Left renal pelvis (tissue), 4 donors: ENCODE results near the gene PEAR1. TPM values are rescaled to one million over a fixed set of nuclear protein-coding genes. Genes with fewer than 3 reads are reported as not detected.
"Not testable (repeated sequence)": the region's sequence is repeated elsewhere in the genome, so short reads cannot be mapped to it uniquely, and the experiment has no call there.

Source experiments
- DNase-seq, 4 donors: peaks; one replicate each; pipeline ENCODE4 v3.0.0-alpha.2; 2013; ENCODE audit warnings: low read depth in 4 of 4, low spot score in 3 of 4
- polyA plus RNA-seq, 4 donors: library from polyadenylated mRNA; unstranded; fragments of 120-200 nt; gene quantifications; one replicate each; pipeline ENCODE4 v1.2.1, GENCODE V29; 2013; ENCODE audit not compliant: insufficient read length in 4 of 4

PEAR1 gene
- polyA plus RNA-seq, 4 donors: 18.1 to 64.2 (median 21.6) TPM

- DNase-seq: no peak
Measured at GRCh38 chr1:156912310-156912709, 18.8 kb downstream of the PEAR1 start.

GRCh38 chr1:156912861-156913808 lies 19.6 kb downstream of the PEAR1 start:
- DNase-seq: no peak

DNA sequence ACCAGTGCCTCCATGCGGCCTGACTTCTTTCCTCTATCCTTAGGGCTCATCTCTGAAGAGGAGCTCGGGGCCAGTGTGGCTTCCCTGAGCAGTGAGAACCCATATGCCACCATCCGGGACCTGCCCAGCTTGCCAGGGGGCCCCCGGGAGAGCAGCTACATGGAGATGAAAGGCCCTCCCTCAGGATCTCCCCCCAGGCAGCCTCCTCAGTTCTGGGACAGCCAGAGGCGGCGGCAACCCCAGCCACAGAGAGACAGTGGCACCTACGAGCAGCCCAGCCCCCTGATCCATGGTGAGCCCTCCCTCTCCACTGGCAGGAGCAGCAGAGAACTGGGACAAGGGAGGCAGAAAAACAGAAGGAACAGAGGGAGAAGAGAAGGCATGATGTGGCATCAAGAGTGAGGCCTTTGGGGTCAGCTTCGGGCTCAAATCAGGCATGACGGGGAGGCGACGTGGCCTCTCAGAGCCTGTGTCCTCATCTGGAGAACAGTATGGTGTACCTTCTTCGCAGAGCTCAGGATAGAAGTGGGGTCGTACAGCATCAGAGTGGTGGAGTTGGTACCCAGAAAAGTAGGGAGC lies 20.4 kb downstream of the PEAR1 start:
- no peak for DNase-seq

- DNase-seq: no peak
Measured at GRCh38 chr1:156914440-156914856, 20.9 kb downstream of the PEAR1 start.

DNA sequence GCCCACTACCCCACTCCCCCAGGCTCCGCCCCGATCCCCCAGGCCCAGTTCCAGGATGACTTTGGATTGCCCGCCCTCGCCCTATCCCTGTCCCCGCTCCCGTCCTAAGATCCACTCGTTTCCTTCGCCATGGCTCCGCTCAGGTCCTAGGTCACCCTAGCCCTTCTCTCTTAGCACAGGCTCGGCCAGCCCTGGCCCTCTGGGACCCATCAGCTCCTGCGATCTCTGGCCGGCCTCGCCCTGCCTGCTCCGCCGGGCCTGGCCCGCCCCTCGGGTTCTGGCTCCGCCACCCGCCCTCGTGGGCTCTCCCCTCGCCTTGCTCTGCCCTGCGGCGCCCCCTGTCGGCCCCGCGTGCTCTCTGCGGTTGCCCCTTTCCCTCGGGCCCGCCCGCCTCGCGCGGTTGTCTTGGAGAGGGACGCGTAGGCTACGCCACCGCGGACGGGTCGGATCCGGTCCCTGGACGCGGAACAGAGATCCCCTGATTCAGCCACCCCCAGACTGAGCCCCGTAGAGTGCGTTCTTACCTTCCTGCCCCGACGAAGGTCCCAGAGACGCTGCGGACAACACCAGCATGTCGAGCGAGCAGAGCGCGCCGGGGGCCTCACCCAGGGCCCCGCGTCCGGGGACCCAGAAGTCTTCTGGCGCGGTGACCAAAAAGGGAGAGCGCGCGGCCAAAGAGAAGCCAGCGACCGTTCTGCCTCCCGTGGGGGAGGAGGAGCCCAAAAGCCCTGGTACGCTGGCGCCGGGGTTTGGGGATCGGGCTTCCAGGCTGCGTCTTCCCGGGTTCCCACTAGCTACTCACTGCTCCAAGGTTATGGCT lies 26.9 kb downstream of the PEAR1 start, which contains the start of gene LRRC71:
Gene LRRC71, plus strand, starts transcription at position 400 of the 820 bp plus-strand sequence. Its CDS starts 172 bp downstream, at position 572.
- peak in 3 of 4 donors; percentile 58 to 70 (median 69) for DNase-seq

DNA sequence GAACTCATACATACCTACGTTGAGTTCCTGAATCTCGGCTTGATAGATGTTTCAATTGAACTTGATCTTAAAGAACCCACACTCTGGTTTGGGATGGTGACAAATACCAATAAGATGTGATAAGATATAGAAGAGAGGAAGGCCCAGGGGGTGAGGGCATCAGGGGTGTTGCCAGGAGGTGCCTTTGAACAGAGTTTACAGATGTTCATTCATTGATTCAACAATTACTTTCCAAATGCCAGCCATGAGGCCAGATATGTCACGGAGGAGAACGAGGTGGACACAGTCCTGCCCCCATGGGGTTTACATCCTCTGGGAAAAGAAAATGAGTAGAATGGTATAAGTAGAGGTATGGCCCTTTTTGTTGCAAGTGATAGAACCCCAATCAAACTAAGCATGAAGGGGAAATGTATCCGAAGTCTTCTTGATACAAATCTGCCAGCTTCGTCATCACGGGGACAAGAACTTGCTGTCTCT lies 27.6 kb downstream of the PEAR1 start:
- no peak for DNase-seq

- no peak for DNase-seq
Measured at GRCh38 chr1:156922986-156923669, 29.6 kb downstream of the PEAR1 start.

DNA sequence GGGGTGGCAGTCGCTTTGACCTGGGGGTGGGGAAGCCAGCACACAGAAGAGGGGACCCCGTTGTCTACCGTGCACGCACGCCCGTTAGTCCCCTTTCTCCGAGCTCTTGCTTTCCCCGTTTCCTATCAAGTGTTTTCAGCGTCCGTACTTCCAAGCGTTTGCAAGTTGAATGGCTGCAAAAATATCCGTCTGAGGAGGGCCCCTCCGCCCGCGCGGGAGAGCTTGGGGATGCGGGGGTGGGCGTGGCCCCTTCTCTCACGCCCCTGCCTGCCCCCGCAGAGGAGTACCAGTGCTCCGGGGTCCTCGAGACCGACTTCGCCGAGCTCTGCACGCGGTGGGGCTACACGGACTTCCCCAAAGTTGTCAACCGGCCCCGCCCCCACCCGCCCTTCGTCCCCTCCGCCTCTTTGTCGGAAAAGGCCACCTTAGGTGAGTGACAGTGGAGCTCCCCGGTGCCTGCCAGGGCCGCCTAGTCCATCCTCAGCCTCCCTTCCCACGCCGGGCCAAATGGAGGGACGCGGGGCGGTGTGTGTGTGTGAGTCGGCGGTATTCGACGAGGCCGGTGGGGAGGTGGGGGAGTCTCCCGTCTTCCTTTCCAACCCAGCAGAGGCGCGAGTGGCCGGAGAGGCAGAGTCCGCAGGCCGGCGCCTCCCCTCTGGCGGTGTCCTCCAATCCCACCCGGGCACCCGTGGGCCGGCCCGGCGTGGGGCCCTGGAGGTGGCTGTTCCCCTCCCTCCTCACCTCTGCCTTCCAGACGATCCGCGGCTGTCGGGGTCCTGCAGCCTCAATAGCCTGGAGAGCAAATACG lies 30.4 kb downstream of the PEAR1 start:
- DNase-seq: no peak

GRCh38 chr1:156924478-156925153 lies 31.1 kb downstream of the PEAR1 start:
- no peak for DNase-seq

- no peak for DNase-seq
Measured at GRCh38 chr1:156925154-156926010, 31.9 kb downstream of the PEAR1 start.

GRCh38 chr1:156926175-156926574 lies 32.7 kb downstream of the PEAR1 start:
- no peak for DNase-seq

- DNase-seq: not testable (repeated sequence)
Measured at GRCh38 chr1:156926695-156927094, 33.2 kb downstream of the PEAR1 start.

DNA sequence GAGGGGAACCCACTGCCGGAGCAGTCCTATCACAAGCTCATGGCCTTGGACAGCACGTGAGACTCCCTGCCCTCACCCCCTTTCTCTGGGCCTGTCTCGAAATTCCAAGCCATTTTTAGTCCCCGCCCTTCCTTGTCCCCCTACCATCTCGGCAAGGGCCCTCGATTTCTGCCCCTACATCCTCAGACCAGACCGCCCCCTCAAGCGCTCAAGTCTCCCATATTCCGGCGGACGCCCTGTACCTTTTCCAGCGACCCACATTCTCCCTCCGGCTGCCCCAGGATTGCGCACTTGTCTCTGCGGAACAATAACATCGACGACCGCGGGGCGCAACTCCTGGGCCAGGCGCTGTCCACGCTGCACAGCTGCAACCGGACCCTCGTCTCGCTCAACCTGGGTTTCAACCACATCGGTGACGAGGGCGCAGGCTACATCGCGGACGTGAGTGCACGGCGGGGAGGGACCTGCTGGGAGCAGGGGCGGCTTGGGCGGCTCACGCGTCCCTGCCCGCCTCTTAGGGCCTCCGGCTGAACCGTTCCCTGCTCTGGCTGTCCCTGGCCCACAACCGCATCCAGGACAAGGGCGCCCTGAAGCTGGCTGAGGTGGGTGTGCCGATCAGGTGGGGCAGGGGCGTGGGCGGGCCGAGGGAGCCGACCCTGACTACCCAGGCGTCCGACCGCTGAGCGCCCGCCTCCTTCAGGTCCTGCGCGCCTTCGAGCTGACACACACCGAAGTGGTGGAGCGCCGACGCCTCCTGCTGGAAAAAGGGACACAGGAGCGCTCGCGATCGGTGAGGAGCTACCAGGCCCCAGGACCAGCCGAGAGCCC lies 33.9 kb downstream of the PEAR1 start:
- peak; percentile 44 to 49 (median 45) for DNase-seq

GRCh38 chr1:156928043-156928602 lies 34.6 kb downstream of the PEAR1 start:
- DNase-seq: no peak

DNA sequence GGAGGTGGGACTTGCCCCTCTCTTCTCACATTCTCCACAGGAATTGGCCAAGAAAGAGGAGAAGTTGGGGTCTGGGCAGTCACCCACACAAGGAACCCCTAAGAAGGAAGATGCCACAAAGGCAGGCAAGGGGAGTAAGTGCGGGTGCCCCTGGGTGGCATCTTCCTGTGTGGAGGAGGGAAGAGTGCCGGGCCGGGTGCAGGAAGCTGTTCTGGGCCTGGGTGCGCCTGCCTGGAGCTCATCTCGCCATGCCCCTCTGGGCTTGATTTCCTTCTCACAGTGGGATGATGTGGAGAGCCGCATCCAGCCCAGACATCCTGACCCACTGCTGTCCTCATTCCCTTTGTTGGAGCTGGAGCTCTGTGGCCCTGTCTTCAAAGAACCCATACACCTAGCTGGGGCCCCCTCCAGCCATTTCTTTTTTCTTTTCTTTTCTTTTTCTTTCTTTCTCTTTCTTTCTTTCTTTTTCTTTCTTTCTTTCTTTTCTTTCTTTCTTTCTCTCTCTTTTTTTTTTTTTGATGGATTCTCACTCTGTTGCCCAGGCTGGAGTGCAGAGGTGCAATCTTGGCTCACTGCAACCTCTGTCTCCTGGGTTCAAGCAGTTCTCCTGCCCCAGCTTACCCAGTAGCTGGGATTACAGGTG lies 36.2 kb downstream of the PEAR1 start:
- no peak for DNase-seq

DNA sequence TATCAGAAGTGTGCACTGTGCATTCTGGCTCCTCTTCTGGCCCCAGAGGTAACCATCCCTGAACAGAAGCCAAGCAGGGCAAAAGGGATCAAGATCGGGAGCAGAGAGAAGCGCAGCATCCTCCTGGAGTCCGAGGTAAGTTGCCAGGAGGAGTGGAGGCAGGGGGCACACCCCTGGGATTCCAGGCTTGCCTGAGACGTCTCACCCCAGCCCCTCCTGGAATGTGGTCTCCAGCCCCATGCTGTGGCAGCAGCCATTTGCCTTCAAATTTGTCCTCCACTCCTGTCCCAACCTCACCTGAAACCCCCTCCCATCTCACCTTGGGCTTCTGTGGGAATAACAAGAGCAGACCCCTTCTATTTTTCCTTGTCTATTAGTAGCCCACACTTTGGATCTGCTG lies 37.0 kb downstream of the PEAR1 start:
- DNase-seq: no peak
